Inferior parietal cortex (tissue), 1 donor: Measurements from ENCODE around the gene VAPA.
A peak's percentile ranks its signal among the peaks of the same experiment; 100 is the strongest.

Experiments used
- DNase-seq: peaks from one replicate; pipeline ENCODE4 v3.0.0-alpha.2; 2016; ENCODE audit errors: extremely low spot score

VAPA gene

DNA sequence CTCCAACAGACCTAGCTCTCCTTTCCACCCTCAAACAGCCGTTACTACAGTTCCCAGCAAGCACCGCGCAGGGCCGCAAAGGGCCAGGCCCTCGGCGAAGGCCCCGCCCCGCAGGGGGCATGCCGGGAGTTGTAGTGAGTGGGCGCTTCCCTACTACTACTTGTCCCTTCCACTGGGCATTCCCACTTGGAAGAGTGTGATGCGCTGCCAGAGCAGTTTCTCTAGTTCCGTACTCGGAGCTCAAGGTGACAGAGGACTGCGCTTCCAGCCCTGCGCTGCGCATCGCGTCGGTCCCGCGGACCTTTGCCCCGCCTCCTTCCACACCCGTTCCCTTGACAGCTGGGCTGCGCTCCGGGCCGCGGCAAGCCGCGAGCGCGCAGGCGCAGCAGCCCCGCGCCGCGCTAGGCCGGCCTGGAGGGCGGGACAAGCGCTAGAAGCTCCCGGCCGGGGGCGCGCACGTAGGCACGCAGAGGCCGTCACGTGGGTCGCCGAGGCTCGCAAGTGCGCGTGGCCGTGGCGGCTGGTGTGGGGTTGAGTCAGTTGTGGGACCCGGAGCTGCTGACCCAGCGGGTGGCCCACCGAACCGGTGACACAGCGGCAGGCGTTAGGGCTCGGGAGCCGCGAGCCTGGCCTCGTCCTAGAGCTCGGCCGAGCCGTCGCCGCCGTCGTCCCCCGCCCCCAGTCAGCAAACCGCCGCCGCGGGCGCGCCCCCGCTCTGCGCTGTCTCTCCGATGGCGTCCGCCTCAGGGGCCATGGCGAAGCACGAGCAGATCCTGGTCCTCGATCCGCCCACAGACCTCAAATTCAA lies at the start of gene VAPA:
Gene VAPA, plus strand, starts transcription at position 491 of the 808 bp plus-strand sequence. Its CDS starts 241 bp downstream, at position 732.
- DNase-seq: peak; percentile 97

DNA sequence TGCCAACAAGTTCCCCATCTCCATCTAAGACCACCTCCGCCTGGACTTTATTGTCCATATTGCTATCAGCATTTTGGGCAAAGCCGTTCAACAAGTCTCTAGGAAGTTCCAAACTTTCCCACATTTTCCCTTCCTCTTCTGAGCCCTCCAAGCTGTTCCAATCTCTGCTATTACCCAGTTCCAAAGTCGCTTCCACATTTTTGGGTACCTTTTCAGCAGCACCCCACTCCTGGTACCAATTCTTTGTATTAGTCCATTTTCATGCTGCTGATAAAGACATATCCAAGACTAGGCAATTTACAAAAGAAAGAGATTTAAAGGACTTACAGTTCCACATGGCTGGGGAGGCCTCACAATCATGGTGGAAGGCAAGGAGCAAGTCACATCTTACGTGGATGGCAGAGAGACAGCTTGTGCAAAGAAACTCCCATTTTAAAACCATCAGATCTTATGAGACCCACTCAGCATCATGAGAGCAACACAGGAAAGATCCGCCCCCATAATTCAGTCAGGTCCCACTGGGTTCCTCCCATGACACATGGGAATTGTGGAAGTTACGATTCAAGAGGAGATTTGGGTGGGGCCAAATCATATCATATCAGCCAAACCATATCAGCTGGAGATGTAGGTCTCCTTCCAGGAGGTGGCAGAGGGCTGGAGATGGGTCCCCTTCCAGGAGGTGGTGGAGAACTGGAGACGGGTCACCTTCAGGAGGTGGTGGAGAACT lies 47.9 kb upstream of the VAPA start:
- DNase-seq: no peak

GRCh38 chr18:9866627-9867026 lies 47.2 kb upstream of the VAPA start:
- no peak for DNase-seq

DNA sequence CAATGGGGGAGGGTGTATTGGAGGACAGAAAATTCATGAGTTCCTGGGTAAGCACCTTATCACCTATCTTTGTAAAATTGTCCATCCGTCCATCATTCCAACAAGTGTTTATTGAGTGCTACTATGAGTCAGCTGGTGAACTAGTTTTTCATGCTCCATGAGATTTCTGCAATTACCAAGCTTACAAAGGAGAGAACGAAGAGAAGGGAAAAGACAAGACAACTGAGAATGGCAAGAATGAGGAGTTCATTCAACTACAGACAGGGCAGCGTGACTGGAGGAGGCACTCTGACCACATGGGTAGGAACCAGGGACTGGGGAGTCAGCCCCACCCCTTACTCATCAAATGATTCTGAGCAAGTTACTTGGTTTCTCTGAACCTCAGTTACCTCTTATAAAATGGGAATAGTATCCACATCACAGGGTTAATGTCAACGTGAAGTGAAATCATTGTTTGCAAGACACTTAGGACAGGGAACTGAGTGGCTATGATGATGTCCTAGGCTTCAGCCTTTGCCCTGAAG lies 46.7 kb upstream of the VAPA start:
- DNase-seq: no peak

GRCh38 chr18:9868857-9869714 lies 44.7 kb upstream of the VAPA start:
- DNase-seq: no peak

GRCh38 chr18:9869715-9870430 lies 43.9 kb upstream of the VAPA start:
- DNase-seq: peak; percentile 44

DNA sequence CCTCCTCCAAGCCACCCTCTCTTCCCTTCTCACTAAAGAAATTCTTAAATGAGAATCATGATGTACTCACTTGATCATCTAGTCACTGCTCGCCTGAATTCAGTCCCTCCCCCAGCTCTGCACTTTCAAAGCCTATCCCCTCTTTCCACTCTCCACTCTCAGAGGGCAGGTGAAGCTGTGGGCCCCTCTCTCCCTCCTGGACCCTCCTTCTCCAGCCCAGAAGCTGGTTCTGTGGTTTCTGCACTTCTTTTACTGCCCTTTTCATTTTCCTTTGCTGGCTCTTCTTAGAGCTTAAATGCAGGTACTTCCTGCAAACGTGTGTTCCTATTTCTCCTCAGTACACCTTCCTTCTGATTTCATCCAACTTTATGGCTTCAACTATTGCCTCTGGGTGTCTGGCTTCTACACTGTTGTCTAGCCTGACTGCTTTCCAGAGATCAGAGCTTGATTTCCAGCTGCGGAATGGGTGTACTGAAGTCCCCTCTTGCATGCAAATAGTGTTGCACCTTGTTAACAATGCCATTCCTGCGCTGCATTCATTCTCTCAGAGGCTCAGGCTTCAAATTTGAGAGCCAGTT lies 43.3 kb upstream of the VAPA start:
- no peak for DNase-seq

GRCh38 chr18:9871244-9871746 lies 42.5 kb upstream of the VAPA start:
- DNase-seq: no peak

- no peak for DNase-seq
These were observed 41.0 kb upstream of the VAPA start for GRCh38 chr18:9872823-9873222.

DNA sequence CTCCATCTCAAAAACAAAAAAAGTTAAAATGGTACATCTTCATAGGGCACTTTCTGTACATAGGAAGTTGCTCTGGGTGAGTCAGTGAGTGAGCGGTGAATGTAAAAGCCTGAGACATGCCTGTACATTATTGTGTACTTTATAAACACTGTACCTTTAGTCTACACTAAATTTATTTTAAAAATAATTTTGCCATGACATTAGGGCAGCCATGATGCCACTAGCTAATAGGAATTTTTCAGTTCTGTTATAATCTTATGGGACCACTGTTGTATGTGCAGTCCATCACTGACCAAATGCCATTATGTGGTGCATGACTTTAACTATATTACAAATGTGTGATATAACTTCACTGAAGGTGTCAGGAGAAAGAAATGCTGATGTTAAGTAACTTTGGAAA lies 39.1 kb upstream of the VAPA start:
- DNase-seq: no peak

DNA sequence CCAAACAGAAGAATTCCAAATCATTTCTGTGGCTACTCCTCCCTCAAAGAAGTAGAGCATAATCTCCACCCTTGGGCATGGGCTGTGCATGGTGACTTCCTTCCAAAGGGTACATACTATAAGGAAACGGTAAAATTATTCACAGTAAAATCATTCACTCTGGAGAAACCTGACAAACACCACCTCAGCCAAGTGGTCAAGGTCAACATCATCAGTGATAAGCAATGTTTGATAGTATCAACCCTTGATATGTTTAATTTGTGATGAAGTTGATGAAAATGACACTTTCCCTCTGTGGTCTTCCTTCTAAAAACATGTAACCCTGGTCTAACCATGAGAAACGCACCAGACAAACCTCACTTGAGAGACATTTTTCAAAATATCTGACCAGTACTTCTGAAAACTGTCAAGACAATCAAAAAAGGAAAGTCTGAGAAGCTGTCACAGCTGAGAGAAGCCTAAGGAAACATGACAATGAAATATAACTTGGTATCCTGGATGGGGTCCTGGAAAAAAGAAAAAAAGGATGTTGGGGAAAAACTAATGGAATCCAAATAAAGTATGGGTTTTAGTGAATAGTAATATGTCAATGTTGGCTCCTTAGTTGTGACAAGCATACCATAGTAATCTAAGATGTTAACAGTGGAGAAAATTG lies 37.5 kb upstream of the VAPA start:
- DNase-seq: no peak

DNA sequence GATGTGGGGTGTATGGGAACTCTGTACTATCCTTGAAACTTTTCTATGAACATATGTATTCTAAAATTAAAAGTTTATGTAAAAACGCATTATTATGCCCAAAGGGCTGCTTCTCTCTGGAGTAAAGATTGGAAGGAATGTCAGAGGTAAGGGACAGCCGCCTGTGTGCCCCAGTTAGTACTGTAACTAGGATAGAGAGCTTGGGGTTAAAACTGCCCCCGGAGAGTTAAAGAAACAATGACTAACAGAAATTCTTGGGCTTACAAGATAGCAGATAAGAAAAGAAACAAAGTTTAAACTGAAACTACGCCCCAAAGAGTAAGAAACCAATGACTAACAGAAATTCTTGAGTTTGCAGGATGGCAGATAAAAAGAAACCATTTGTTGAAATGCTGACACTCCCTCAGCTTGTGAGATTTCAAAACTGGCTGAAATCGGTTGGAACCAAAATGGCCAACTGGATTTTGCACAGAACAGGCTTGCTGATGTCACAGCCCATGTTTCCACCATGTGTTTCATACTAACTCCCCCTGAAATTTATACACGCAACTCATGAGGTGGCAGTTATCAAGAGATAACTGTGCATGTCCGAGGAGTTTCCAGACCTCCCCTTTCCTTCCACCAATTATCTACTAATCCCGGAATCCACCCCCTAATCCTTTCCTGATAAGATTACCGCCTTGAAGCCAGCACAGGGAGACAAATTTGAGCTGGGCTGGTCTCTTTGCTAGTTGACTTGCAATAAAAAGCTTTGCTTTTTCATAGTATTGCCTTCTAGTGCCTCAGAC lies 36.8 kb upstream of the VAPA start:
- DNase-seq: peak; percentile 57

DNA sequence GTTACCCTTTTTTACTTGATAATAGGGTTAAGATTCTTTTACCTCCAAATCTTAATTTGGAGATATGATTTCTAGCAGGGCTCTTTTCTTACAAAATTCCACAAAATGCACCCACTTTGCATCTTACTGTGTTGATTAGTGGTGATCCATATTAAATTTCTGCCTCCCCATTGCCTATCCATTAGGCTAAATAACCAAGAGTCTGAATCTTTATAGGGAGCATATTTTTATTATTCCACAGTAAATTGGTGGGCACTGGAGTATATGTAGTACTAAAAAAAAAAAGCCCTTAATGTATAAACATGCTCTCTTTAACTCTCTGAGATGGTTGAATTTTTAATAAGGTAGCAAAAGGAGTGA lies 36.2 kb upstream of the VAPA start:
- DNase-seq: no peak

GRCh38 chr18:9878095-9878494 lies 35.7 kb upstream of the VAPA start:
- no peak for DNase-seq

DNA sequence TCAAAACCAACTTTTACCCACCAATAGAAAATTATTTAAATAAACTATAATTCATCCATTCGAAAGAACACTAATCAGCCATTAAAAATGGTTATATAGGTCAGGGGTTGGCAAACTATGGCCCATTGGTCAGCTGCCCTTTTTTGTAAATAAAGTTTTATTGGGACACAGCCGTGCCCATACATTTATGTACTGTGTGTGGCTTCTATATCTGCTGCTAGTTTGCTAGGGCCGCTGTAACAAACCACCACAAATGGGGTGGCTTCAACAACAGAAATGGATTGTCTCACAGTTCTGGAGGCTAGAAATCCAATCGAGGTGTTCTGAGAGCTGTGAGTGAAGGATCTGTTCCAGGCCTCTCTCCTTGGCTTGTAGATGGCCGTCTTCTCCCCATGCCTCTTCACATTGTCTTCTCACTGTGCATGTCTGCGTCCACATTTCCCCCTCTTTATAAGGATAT lies 35.0 kb upstream of the VAPA start:
- DNase-seq: no peak

GRCh38 chr18:9884090-9884489 lies 29.7 kb upstream of the VAPA start:
- no peak for DNase-seq

DNA sequence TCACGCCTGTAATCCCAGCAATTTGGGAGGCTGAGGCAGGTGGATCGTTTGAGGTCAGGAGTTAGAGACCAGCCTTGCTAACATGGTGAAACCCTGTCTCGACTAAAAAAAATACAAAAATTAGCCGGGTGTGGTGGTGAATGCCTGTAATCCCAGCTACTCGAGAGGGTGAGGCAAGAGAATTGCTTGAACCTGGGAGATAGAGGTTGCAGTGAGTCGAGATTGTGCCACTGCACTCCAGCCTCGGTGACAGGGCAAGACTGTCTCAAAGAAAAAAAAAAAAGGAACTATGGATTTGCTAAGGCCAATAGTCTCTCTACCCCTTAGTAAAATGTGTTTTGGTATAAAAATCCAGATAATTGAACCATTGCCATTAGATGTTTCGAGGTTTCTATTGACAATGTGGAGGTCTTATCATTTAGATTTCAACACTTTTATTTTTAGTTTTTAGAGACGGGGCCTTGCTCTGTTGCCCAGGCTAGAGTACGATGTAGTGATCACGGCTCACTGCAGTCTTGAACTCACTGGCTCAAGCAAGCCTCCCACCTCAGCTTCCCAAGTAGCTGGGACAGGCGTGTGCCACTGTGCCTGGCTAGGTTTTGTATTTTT lies 29.2 kb upstream of the VAPA start:
- DNase-seq: no peak

DNA sequence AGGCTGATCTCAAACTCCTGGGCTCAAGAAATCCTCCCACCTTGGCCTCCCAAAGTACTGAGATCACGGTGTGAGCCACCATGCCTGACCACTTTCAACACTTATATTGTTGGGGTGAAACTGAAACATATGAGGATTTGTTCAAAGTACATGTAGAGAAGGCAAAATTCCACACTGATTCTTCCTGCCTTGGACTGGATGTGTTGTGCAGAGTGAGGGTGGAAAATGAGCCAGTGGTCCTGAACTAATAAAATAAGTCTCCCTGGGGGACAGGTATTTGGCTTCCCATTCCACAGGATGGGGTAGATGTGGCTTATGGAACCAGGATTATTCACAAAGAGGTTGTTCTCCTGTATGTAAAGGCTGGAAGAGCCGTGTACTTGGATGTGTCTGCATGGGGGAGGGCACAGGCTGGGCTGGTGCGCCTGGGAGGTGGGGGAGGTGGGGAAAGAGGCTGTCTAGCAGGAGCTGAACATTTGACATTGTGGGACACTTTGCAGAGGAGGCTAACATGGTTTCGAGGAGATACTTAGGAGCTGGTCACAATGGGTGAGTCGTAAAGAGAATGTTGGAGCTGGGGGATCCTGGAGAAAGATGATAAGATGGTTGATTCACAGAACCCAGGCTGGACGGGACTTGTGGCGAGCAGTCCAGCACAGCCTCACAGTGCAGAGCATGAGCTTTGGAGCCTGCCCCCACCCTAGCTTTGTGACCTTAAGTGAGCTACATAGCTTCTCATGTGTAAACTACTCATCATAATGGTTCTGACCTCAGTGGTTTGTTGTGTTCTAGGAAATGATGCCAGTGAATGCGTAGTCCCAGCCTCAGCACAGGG lies 28.4 kb upstream of the VAPA start, which contains the start of gene TXNDC2:
Gene TXNDC2, plus strand, starts transcription at position 804 of the 835 bp plus-strand sequence. CDS start 708 bp downstream, outside the sequence.
- no peak for DNase-seq
